ENCODE measurements around the gene RHOH.

DNA sequence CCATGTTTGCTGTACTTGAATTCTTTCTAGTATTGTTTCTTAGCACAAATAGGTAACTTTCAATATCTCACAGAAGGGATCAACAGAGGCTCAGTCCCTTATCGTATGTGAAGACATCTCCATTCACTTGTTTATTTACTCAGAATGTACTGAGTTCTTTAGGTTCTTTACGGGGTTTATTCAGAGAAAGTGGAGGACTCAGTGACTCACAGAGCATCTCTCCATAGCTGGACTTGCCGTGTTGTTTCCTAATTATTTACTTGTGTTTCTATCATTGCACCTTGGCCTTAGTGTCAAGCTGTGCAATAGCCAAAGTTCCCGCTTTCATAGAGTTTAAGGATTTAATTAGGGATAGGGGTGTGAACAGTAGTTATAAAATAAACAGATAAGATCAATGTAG, 57.1 kb downstream of the RHOH start:
- TF ChIP-seq, protein P1, sequence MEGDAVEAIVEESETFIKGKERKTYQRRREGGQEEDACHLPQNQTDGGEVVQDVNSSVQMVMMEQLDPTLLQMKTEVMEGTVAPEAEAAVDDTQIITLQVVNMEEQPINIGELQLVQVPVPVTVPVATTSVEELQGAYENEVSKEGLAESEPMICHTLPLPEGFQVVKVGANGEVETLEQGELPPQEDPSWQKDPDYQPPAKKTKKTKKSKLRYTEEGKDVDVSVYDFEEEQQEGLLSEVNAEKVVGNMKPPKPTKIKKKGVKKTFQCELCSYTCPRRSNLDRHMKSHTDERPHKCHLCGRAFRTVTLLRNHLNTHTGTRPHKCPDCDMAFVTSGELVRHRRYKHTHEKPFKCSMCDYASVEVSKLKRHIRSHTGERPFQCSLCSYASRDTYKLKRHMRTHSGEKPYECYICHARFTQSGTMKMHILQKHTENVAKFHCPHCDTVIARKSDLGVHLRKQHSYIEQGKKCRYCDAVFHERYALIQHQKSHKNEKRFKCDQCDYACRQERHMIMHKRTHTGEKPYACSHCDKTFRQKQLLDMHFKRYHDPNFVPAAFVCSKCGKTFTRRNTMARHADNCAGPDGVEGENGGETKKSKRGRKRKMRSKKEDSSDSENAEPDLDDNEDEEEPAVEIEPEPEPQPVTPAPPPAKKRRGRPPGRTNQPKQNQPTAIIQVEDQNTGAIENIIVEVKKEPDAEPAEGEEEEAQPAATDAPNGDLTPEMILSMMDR (IDR thresholded peaks at IDR 0.05; ENCODE audit: insufficient read depth, low read depth, low read length): no peak
- no peak for TF ChIP-seq EZH2 (IDR thresholded peaks at IDR 0.05; ENCODE audit: insufficient read depth, low read length)

Measured in astrocyte (in vitro differentiated cells and primary cell).